ENCODE data around the gene ZDHHC14. TPM values are rescaled to one million over a fixed set of nuclear protein-coding genes. Genes with fewer than 3 reads are reported as not detected.

Gene ZDHHC14
- total RNA-seq, 1 experiment from 2014 or later = 1.7 TPM

DNA sequence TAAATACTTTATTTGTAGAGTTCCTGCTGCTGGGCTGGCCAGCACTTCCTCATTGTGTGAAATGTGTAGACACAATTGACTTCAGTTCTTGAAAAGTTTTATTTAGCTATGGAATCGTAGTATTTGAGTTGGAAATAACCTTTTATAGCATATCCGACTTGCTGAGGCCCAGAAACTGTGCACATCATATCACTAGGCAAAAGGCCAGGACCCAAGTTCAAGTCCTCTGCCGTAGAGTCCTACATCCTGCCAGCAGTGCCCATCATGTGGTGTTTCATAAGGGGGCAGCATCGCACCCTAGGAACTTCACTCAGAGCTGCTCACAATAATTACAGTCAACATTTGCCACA is 234.4 kb downstream of the ZDHHC14 start:
- H4K8ac ChIP-seq (replicated peaks; ENCODE audit: insufficient read length, low read depth, low read length) = no peak overlapping the region
- peak; percentile 49 for TF ChIP-seq CTCF (conservative IDR thresholded peaks at IDR 0.05)
- H3K27ac ChIP-seq (ENCODE audit: insufficient read length, low read depth, low read length) = no peak overlapping the region
- H3K79me1 ChIP-seq (ENCODE audit: insufficient read depth, low read depth, low read length, poor library complexity, severe bottlenecking) = no peaks in the 10 kb centered on the region
- no peak overlapping the region for H3T11ph ChIP-seq (ENCODE audit: low read length)
- no peak overlapping the region for H3K18ac ChIP-seq (ENCODE audit: insufficient read length, low read depth, low read length)
- no peak overlapping the region for H3K23ac ChIP-seq (ENCODE audit: insufficient read length, low read depth, low read length)
- H2BK5ac ChIP-seq (ENCODE audit: insufficient read length, low read length) = no peak overlapping the region
- H4K5ac ChIP-seq (ENCODE audit: insufficient read length, low read depth, low read length) = no peak overlapping the region
- no peak overlapping the region for H2AK5ac ChIP-seq (ENCODE audit: insufficient read length, low read length)
- no peaks in the 10 kb centered on the region for H4K20me1 ChIP-seq (ENCODE audit: control insufficient read depth, insufficient read depth, insufficient read length)
- no peaks in the 10 kb centered on the region for H3K23me2 ChIP-seq (ENCODE audit: insufficient read length, low read depth, low read length, poor library complexity, severe bottlenecking)
- no CpG with 5 or more reads among the region's 4 CpGs for WGBS (ENCODE audit: extremely low coverage, insufficient read length, low lambda C conversion rate)
- no peak overlapping the region for H2BK12ac ChIP-seq (ENCODE audit: insufficient read length, low read depth, low read length)
- no peak overlapping the region for H2BK20ac ChIP-seq (ENCODE audit: low read depth, low read length, poor library complexity, severe bottlenecking)
- no peaks in the 10 kb centered on the region for H3K79me2 ChIP-seq (ENCODE audit: insufficient read depth, low read length)
- Mint-ChIP-seq H3K36me3 (ENCODE audit: insufficient read depth in 1 of 3, low read depth in 3 of 3) (no peaks in the 10 kb centered on the region), H3K27ac (no peak overlapping the region), H3K9me3 (no peaks in the 10 kb centered on the region; a peak in 1 of 5 replicates), H3K4me1 (peaks cover 9 to 11% of the 10 kb centered on the region in 2 experiments), H3K4me3 (no peak overlapping the region), H3K27me3 (ENCODE audit: low read depth) (no peaks in the 10 kb centered on the region; the same call in 1 of the 2 replicates)
- H2BK120ac ChIP-seq (ENCODE audit: low read depth, low read length, poor library complexity, severe bottlenecking) = no peak overlapping the region
- H3K14ac ChIP-seq (ENCODE audit: insufficient read depth, low read length) = no peak overlapping the region
- H3K4me2 ChIP-seq (ENCODE audit: insufficient read depth, insufficient read length, low read length) = no peak overlapping the region
- H2AFZ ChIP-seq (ENCODE audit: low read length) = no peak overlapping the region
- H3K9ac ChIP-seq (ENCODE audit: extremely low read depth, insufficient read length, low read length) = no peak overlapping the region
- no peaks in the 10 kb centered on the region for H3K27me3 ChIP-seq (ENCODE audit: insufficient read depth, low read length)
- no peak overlapping the region for H2BK15ac ChIP-seq (ENCODE audit: low read depth, low read length)
- H4K91ac ChIP-seq (ENCODE audit: insufficient read length, low read depth, low read length) = no peak overlapping the region
- H3K56ac ChIP-seq (ENCODE audit: insufficient read length, low read depth, low read length) = no peak overlapping the region
- no peak overlapping the region for H3K4ac ChIP-seq (ENCODE audit: low read depth, low read length)
- H3K4me1 ChIP-seq (ENCODE audit: insufficient read depth, low read length) = peaks cover 3% of the 10 kb centered on the region; the same call in 1 of the 2 replicates
- H3K9me3 ChIP-seq (ENCODE audit: control insufficient read depth, low read depth, low read length) = no peaks in the 10 kb centered on the region
- DNase-seq = no peak

All from H9 (cell line).